DOHH2 (cell line): ENCODE data around the gene SH3GL3.

Experiments used
- H3F3A ChIP-seq: fragments of 200-600 bp; sonication (generic), shearing (Covaris generic); 2 replicates; pipeline ENCODE4 v1.6.0; 2016; ENCODE audit warnings: antibody characterized with exemption, mild to moderate bottlenecking; ENCODE audit not compliant: control insufficient read depth, insufficient read depth
- H3K27ac ChIP-seq: fragments of 200-600 bp; sonication (generic); 2 replicates; pipeline ENCODE4 v1.5.1; 2014; ENCODE audit warnings: low read depth, mild to moderate bottlenecking, low read length, moderate library complexity
- H3K27me3 ChIP-seq: fragments of 200-600 bp; sonication (generic); 2 replicates; pipeline ENCODE4 v1.6.1; 2014; ENCODE audit warnings: mild to moderate bottlenecking, low read length, mixed read lengths; ENCODE audit not compliant: control insufficient read depth
- H3K36me3 ChIP-seq: fragments of 200-600 bp; sonication (generic); 2 replicates; pipeline ENCODE4 v1.6.1; 2014; ENCODE audit warnings: mild to moderate bottlenecking, low read length, moderate library complexity, mixed read lengths; ENCODE audit not compliant: control insufficient read depth
- H3K4me1 ChIP-seq: fragments of 200-600 bp; sonication (generic); 2 replicates; pipeline ENCODE4 v1.6.1; 2014; ENCODE audit warnings: mild to moderate bottlenecking, low read length, mixed read lengths; ENCODE audit not compliant: control insufficient read depth
- H3K4me2 ChIP-seq: fragments of 200-600 bp; sonication (generic); 2 replicates; pipeline ENCODE4 v1.6.0; 2014; ENCODE audit warnings: mild to moderate bottlenecking, low read length, moderate library complexity
- H3K4me3 ChIP-seq: fragments of 200-600 bp; sonication (generic); 2 replicates; pipeline ENCODE4 v1.5.1; 2014; ENCODE audit warnings: mild to moderate bottlenecking, low read length, mixed read lengths
- H3K79me2 ChIP-seq: fragments of 200-600 bp; sonication (generic); 2 replicates; pipeline ENCODE4 v1.6.1; 2014; ENCODE audit warnings: mild to moderate bottlenecking, low read length, mixed read lengths; ENCODE audit not compliant: control insufficient read depth
- H3K9me2 ChIP-seq: fragments of 200-600 bp; sonication (generic); replicated peaks from 2 replicates; pipeline ENCODE4 v1.6.1; 2014; ENCODE audit warnings: mild to moderate bottlenecking, low read length, mixed read lengths; ENCODE audit not compliant: control insufficient read depth
- H3K9me3 ChIP-seq: fragments of 200-600 bp; sonication (generic); 2 replicates; pipeline ENCODE4 v1.6.1; 2014; ENCODE audit warnings: antibody characterized with exemption, low read length, mixed read lengths; ENCODE audit not compliant: control insufficient read depth, insufficient read depth
- H4K20me1 ChIP-seq: fragments of 200-600 bp; sonication (generic); 2 replicates; pipeline ENCODE4 v1.6.0; 2014; ENCODE audit warnings: low read depth, mild to moderate bottlenecking, antibody characterized with exemption, low read length, moderate library complexity; ENCODE audit not compliant: control insufficient read depth, insufficient read depth
- CTCF ChIP-seq: fragments of 200-600 bp; sonication (generic); IDR thresholded peaks from one replicate; pipeline ENCODE4 v1.5.1; 2014; ENCODE audit warnings: antibody characterized with exemption, mild to moderate bottlenecking, low read depth, low read length; ENCODE audit not compliant: poor library complexity, severe bottlenecking
- EZH2phosphoT487 ChIP-seq: fragments of 200-600 bp; sonication (generic); IDR thresholded peaks from 2 replicates; pipeline ENCODE4 v1.6.1; 2017; ENCODE audit warnings: borderline replicate concordance, mild to moderate bottlenecking, antibody characterized with exemption, low read length, moderate library complexity, mixed read lengths

The SH3GL3 gene, protein sequence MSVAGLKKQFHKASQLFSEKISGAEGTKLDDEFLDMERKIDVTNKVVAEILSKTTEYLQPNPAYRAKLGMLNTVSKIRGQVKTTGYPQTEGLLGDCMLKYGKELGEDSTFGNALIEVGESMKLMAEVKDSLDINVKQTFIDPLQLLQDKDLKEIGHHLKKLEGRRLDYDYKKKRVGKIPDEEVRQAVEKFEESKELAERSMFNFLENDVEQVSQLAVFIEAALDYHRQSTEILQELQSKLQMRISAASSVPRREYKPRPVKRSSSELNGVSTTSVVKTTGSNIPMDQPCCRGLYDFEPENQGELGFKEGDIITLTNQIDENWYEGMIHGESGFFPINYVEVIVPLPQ

DNA sequence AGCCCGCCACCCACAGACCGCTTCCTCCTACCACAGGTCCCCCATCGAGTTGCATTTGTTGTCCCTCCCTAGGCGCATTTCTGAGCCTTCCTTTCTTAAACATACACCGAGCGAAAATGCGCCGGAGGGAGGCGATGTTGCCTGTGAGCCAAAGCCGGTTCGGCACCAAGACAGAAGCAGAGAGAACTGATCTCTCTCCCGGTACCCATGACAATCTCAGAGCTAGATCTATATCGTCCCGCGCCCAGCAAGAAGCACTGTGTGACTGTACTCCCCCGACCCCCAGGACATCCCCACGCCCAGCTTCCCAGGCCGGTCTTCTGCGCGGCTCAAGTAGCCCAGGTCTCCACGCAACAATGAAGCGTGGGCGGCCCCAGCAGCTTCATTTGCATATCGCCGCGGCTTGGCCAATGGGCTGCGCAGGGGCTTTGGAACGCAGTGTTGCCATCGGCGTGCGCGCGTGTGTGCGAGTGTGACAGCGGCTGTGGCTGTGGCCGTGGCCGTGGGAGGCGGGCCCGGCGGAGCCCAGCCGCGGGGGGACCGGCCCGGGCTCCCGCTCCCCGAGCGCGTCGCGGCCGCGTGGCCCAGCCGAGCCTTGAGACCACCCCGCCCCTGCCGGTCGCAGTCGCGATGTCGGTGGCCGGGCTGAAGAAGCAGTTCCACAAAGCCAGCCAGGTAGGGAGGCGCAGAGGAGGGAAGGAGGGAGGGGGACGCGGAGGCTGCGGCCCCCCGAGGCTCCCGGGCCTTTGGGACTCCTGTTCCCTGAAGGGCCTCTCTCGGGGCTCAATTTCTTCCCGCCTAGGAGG, at the start of gene SH3GL3:
SH3GL3 (plus strand) TSS at position 438 of the 806 bp plus-strand sequence; CDS start at position 631, 193 bp downstream.
- H3K79me2 ChIP-seq, result no peaks in the 10 kb centered on the region
- H3K27ac ChIP-seq, result no peak within 1 kb of the TSS
- no peaks in the 10 kb centered on the region for H4K20me1 ChIP-seq
- H3K4me2 ChIP-seq, result no peak within 1 kb of the TSS
- no peaks in the 10 kb centered on the region for H3K9me3 ChIP-seq
- no peak for TF ChIP-seq EZH2phosphoT487
- TF ChIP-seq CTCF, result no peak
- H3K36me3 ChIP-seq, result no peaks in the 10 kb centered on the region
- H3K27me3 ChIP-seq, result no peaks in the 10 kb centered on the region
- no peaks in the 10 kb centered on the region for H3F3A ChIP-seq
- H3K9me2 ChIP-seq, result no peaks in the 10 kb centered on the region
- no peak within 1 kb of the TSS for H3K4me3 ChIP-seq
- H3K4me1 ChIP-seq, result no peaks in the 10 kb centered on the region

DNA sequence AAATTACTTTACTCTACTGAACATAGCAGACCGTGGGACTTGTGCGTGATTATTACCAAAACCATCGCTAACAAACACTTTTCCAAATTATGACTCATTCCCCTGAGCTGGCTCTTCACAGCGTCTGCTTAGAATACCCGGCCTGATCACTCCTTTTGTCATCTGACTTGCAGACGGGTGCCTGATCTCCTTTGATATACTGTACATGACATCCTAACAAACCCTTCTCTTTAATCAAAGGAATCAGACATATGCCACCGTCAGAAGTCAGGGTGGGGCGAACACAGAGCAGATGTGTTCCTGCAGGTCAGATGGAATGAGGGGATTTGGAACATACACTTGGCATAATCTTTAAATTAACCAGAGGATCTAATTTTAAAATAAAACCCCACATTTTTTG, 48.5 kb upstream of the SH3GL3 start:
- Histone ChIP-seq H3K9me3 (no peaks in the 10 kb centered on the region), H4K20me1 (no peaks in the 10 kb centered on the region), H3K4me1 (no peaks in the 10 kb centered on the region), H3K9me2 (no peaks in the 10 kb centered on the region), H3K4me2 (no peak overlapping the region), H3K36me3 (no peaks in the 10 kb centered on the region), H3K27me3 (no peaks in the 10 kb centered on the region), H3K79me2 (no peaks in the 10 kb centered on the region), H3F3A (no peaks in the 10 kb centered on the region), H3K4me3 (no peak overlapping the region), H3K27ac (no peak overlapping the region)
- TF ChIP-seq CTCF (no peak), EZH2phosphoT487 (no peak)

DNA sequence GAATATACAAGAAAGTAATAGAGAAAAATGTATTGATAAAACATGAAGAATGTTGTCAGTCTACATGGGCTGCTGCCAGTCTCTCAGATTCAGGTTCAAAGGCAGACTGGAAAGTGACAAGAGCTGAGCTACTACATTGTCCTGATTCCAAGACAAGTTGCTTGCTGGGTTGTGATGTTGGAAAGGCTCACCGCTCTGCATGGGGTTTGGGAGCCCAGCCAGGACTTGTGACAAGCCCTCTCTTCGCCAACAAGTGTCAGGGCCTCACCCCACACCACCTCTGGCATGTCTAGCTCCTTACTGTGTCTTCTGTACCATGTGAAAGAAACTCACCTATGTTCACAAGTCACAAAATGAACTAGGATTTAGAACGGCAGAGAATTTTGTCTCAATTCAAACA, 43.0 kb upstream of the SH3GL3 start:
- Histone ChIP-seq H3F3A (no peaks in the 10 kb centered on the region), H3K4me2 (no peak overlapping the region), H3K4me1 (no peaks in the 10 kb centered on the region), H3K9me2 (no peaks in the 10 kb centered on the region), H3K27me3 (no peaks in the 10 kb centered on the region), H3K27ac (no peak overlapping the region), H3K36me3 (no peaks in the 10 kb centered on the region), H3K9me3 (no peaks in the 10 kb centered on the region), H3K4me3 (no peak overlapping the region), H3K79me2 (no peaks in the 10 kb centered on the region), H4K20me1 (no peaks in the 10 kb centered on the region)
- no peak for TF ChIP-seq CTCF
- TF ChIP-seq EZH2phosphoT487, result no peak
